GM21717 (cell line): ENCODE measurements around the gene PRSS57.
"Not testable (repeated sequence)": the region's sequence is repeated elsewhere in the genome, so short reads cannot be mapped to it uniquely, and the experiment has no call there.

Experiments used
- ATAC-seq: cut with Tn5 transposase; IDR thresholded peaks from one replicate; pipeline ENCODE4 v1.9.1; 2021; ENCODE audit warnings: mild to moderate bottlenecking, moderate library complexity; ENCODE audit not compliant: unreplicated experiment

The PRSS57 gene

DNA sequence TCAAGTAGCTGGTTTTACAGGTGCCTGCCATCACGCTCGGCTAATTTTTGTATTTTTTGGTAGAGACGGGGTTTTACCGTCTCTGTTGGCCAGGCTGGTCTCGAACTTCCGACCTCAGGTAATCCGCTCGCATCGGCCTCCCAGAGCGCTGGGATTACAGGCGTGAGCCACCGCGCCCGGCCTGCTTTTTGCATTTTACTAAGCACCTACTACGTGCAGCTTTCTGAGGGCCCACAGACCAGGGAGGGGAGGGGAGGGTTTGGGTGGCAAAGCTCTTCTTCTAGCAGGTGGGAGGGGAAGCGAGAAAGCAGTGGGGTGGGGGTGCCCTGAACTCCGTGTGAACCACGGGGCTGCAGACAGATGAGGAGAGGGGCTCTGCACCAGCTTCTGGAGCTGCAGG lies 28.5 kb upstream of the PRSS57 start:
- ATAC-seq = no peak

- no peak for ATAC-seq
Observed at GRCh38 chr19:723247-723646, 28.0 kb upstream of the PRSS57 start.

DNA sequence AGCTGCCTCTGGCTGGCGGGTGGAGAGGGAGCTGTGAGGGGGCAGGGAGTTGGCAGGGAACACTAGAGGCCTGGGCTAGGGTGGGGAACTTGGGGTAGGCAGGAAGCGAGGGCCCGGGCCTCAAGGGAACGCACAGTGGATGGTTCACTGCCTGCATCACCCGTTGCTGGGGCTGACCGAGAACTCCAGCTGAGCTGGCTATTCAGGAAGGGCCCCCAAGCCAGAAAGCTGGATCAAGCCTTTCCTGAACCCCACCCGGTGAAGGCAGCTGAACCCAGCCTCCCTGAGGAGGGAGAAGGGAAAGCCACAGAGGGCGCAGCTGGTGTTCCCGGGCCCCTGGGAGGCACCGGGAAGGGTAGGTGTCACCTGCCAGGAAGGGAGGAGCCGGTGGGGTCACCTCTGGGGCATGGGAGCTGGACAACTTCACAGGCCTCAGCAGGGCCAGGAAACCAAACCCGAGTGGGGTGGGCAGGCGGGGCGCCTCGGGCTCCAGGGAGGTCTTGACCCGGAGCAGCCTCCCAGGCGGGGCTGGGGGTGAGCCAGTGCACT lies 27.4 kb upstream of the PRSS57 start:
- ATAC-seq = no peak

- ATAC-seq = no peak
Observed at GRCh38 chr19:720345-721160, 25.3 kb upstream of the PRSS57 start.

GRCh38 chr19:719636-720344 lies 24.5 kb upstream of the PRSS57 start:
- ATAC-seq = no peak

GRCh38 chr19:718991-719512 lies 23.8 kb upstream of the PRSS57 start:
- no peak for ATAC-seq

GRCh38 chr19:718251-718951 lies 23.1 kb upstream of the PRSS57 start:
- ATAC-seq = no peak

GRCh38 chr19:715347-715746 lies 20.1 kb upstream of the PRSS57 start:
- no peak for ATAC-seq

DNA sequence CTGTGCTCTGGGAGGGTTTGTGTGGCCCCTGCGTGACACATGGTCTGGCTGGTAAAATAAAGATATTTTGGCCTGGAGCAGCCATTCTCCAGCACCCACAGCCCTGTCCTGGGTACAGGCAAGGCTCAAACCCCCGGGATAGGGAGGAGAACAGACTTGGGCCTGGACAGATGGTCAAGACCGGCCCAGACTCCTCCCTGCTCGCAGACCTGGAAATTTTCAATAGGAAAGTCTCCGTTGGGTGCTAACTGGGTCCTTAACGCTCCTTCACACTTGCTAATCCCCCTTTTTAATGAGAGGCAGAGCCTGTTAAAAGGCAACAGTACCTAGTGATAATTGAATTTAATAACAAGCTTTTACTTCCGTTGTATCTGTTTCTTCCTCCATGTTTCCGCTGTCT lies 16.0 kb upstream of the PRSS57 start:
- ATAC-seq = no peak

DNA sequence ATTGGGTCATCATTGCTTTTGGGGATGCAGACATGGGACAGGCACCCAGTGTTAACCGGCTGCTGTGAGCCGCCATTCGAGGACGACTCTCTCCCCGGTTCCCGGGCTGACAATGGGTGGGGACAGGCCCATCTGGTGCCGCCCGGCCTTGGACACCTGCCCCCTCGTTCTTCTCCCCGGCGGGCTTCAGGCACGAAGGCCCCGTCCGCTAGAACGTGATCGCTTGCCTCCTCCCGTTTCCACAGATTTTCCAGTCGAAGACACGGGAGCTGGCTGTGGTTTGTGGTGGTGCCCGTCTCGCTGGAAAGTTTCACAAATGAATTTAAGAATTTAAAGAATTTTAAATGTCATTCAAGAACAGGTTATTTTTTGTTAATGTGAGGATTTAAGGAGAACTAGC lies 15.5 kb upstream of the PRSS57 start:
- ATAC-seq = no peak

- no peak for ATAC-seq
Observed at GRCh38 chr19:709965-710571, 14.8 kb upstream of the PRSS57 start.

GRCh38 chr19:709196-709964 lies 14.1 kb upstream of the PRSS57 start:
- ATAC-seq = no peak

DNA sequence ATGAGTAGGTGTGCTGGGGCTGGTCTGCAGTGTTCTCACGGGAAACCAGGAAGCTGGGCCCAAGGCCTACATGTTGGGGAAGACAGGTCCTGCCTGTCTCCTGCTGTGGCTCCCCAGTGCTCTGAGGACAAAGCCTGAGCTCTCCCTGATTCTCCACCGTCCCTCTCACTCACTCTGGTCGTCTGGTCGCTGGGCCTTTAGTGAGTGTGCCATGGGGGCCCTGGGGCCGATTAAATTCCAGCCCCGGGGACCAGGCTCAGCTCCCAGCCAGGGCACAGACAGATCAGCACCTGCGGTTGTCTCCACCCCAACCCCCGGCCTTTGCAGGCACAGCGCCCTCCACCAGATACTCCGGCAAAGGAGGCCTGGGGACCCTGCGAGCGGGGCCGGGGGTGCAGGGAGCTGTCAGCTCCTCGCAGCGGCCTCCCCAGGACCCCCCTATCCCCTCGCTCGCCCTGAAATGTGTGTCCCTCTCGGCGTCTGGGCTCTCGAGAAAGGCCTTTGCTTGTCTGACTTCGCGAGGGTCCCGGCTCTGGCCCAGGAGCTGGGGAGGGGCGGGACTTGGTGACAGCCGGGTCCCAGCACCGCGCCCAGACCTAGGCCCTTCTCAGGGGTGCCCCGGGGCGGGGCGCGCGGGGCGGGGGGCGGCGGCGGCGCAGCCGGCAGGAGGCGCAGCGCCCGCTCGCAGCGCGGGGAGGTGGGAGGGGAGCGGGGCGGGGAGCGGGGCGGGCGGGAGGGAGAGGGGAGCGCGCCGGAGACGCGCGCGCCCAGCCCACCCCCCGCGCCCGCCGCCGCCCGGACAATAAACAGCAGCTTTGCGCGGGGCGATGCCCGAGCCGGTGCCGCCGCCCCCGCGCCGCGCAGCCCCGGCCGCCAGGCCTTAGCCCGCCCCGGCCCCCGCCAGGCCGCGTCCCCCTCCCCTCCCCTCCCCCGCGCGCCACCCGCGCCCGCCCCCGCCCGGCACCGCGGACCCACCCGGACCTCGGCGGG lies 13.2 kb upstream of the PRSS57 start, which contains the start of gene PALM:
Gene PALM (plus strand): TSS at position 782 of the 990 bp plus-strand sequence. CDS start 212 bp downstream, outside the sequence.
- ATAC-seq = no peak

- ATAC-seq = no peak
Observed at GRCh38 chr19:704447-704741, 9.1 kb upstream of the PRSS57 start.

GRCh38 chr19:703651-704446 lies 8.6 kb upstream of the PRSS57 start:
- ATAC-seq = no peak

- no peak for ATAC-seq
Observed at GRCh38 chr19:703329-703650, 8.0 kb upstream of the PRSS57 start.

DNA sequence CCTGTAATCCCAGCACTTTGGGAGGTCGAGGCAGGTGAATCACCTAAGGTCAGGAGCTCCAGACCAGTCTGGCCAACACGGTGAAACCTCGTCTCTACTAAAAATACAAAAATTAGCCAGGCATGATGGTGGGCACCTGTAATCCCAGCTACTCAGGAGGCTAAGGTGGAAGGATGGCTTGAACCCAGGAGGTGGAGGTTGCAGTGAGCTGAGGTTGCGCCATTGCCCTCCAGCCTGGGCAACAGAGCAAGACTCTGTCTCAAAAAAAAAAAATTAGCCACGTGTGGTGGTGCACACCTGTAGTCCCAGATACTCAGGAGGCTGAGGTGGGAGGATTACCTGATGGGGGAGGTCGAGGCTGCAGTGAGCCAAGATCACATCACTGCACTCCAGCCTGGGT lies 7.6 kb upstream of the PRSS57 start:
- ATAC-seq = not testable (repeated sequence)

GRCh38 chr19:699885-700284 lies 4.6 kb upstream of the PRSS57 start:
- ATAC-seq = not testable (repeated sequence)
